COLO668 (cell line): ENCODE measurements around the gene AGAP1.

Experiments used
- DNase-seq: peaks from one replicate; lab custom pipeline; 2025; ENCODE audit not compliant: unreplicated experiment; lab: John Stamatoyannopoulos, UW

AGAP1 gene

GRCh38 chr2:235900631-235901030 is 406.8 kb downstream of the AGAP1 start:
- no peak for DNase-seq

GRCh38 chr2:235901243-235901642 is 407.4 kb downstream of the AGAP1 start:
- no peak for DNase-seq

GRCh38 chr2:235903782-235904584 is 410.1 kb downstream of the AGAP1 start:
- DNase-seq = no peak

DNA sequence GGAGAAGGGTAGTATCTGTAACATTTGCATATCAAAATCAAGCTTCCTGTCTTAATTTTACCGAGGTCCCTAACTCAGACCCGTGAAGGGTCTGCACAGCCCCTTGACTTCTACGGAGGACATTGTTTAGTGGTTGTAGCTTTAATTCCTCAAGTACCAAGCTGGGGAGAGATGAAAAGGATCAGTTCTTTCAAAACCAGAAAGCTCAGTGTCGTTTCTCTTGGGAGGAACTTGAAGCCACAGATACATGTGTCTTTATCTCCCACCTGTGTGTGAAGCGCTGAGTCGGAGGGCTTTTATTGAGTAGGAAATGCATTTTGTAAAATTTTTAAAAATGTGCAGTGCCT is 410.7 kb downstream of the AGAP1 start:
- DNase-seq = no peak

DNA sequence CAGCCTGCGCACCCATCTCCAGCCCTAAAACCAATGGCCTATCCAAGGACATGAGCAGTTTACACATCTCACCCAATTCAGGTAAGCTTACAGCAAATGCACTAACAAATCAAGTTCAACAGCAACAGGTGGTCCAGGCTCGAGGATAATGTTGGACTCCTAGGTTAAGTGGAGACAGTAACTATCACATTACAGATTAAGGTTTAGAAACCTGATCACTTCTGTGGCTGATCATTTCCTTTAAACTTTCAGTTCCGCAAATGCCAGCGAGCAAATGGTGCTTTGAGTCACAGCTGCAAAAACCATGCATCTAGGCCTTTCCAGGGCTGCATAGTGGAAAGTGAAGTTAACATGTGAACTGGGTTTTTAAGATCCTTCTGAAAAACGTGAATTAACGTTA is 415.0 kb downstream of the AGAP1 start:
- DNase-seq = no peak

DNA sequence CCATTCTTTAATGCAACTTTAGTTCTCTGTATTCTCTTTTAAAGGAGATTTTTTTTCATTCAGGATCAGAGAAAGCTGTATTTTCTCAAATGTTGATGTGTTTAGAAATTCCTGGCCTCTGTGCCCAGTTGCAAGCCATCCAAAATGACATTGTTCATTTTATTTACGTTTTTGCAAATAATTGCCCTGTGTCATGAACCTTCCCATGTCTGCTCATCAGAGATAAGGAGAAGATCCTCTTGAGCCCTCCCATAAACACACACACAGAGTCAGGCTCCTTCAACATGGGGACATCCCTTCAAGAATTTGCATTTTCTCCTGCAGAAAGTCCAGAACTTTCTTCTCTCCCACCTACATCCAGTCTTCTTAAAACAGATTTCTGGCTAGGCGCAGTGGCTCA is 415.5 kb downstream of the AGAP1 start:
- DNase-seq = no peak

DNA sequence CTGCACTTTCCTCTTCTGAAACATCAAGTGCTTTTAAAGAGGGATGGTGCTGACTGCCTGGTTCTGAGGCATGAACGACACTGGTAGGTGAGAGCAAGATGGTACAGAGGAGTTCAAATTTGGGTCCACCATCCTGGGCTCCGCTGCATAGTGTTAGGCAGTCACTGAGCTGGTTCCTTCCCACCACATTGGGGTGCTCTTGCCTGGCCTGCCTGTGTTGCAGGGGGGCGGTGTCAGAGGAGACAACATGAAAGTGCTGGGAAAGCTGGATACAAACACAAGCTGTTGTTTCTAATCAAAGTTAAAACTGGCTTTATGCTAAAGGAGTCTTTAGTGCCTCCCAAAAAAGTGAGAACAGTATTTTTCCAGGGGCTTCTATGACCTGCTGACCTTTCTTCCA is 416.2 kb downstream of the AGAP1 start:
- no peak for DNase-seq

GRCh38 chr2:235911125-235911524 is 417.3 kb downstream of the AGAP1 start:
- no peak for DNase-seq

GRCh38 chr2:235911633-235912233 is 417.9 kb downstream of the AGAP1 start:
- no peak for DNase-seq

- no peak for DNase-seq
These were observed 420.9 kb downstream of the AGAP1 start for GRCh38 chr2:235914756-235915155.

- no peak for DNase-seq
These were observed 423.7 kb downstream of the AGAP1 start for GRCh38 chr2:235917506-235917905.

DNA sequence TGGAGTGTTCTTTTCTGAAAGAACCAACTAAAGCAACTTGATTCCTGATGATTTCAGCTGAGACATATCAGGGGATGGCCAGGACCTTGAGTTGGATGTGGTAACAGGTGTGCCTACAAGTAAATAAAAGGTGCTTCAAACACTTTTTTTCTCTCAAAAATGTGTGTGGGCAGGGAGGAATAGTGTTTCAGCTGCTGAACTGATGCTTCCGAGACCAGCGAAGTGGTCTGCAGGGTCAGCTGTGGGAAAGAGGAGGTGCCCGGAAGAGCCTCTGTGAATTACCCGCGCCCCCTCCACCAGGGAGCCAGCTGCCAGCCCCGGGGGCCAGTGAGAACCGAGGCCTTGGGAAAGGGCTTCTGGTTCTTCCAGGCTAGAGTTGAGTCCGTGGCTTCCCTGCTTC is 425.0 kb downstream of the AGAP1 start:
- DNase-seq = no peak

DNA sequence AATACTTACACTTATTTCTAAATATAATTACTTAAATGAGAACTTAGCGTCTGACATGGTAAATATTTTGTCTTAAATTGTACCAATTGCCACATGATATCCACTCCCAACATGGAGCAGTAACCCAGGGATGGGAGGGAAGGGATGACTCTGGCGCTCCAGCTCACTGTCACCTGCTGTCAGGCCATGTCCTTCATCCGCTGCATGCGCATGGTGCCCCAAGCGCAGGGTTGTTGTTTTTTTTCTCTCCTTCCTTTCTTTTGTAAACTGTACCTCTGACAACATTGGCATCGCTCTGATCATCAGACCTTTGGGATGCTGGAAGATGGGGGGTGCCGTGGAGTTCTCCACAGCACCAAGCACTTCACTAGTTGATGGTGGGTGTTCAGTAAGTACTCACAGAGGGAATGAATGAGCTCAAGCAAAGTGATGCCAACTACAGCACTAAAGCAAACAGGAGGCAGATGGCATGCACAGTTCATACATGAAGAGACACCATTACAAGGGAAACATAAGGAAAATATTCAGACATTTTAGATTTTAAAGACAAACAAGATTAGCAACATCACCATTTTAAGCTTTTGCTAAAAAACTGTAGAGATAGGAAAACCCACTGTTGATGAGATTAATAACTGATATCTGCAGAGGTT is 426.5 kb downstream of the AGAP1 start:
- no peak for DNase-seq

DNA sequence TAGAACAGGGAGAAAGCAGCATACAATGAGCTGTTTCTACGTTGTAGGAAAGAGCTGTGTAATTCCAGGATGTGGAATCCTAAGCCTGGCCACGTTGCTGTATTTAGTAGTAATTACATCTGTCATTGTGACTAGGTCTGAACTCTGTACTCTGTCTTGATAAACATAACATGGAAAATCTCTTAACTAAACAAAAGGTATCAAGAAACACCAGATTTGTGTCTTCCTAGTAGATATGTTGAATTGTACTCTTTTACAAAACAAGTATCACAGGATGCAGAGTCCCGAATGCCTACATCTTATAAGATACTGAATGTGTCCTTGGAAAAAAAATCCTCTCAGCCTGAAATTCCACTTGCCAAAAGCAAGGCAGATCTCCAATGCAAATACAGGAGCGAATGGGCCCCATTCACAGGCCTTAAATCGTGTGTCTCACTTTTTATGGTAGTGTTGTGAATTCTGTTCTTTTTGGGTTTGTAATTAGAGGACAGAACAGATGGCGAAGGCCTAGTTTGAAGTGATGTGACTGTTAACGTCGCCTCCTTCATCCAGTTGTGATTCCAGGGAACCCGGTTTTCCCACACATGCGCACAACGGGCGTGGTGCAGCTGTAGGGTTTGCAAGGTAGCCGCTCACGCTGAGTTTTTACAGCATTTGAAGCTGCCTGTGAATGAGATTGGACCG is 427.8 kb downstream of the AGAP1 start:
- DNase-seq = no peak

- no peak for DNase-seq
These were observed 429.0 kb downstream of the AGAP1 start for GRCh38 chr2:235922839-235923238.

GRCh38 chr2:235923859-235924674 is 430.2 kb downstream of the AGAP1 start:
- no peak for DNase-seq

DNA sequence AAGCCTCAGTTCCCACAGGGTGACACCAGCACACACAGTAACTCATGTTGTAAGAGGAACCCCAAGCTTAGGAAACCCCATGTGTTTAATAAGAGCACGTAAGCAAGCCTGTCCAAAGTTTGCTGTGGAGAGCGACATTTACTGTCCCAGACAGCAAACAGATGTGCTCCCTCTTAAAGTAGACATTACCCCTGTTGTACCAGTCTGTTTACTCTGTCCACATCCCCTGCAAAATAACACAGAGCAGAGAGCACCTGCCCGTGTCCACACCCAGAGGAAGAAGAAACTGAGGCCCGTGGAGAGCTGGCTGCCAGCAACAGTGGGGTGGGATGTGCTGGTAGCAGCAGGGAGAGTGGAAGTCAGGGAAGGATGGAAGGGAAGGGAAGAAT is 430.8 kb downstream of the AGAP1 start:
- no peak for DNase-seq

- DNase-seq = no peak
These were observed 431.5 kb downstream of the AGAP1 start for GRCh38 chr2:235925250-235925919.

- no peak for DNase-seq
These were observed 432.4 kb downstream of the AGAP1 start for GRCh38 chr2:235926229-235926628.

DNA sequence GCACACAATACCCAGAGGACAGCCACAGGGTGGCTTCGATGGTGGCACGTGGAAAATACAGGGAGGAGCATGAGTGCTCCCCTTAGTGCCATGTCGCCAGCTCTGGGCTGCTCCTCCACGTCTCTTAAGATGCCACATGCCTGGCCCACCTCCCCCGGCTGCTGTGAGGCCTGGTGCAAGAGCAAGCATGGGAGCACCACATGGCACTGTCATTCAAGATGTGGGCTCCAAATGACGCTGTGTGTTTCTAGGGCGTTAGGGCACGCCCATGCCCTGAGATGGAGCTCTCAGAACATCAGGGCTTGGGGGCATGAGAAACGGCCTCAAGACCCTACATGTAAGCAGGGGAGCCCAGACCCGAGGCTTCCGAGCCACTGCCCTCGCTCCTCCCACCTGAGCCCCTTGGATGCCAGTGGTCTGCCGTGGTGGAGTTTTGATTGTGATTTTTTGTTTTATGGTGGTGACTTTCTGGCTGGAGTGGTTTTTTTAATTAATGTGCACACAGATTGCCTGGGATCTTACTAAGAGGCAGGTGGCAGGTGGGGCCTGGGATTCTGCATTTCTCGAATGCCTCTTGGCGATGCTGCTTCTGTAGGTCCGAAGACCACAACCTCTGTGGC is 435.0 kb downstream of the AGAP1 start:
- no peak for DNase-seq
